Adipocyte (in vitro differentiated cells): ENCODE results near the gene ALPG.

Source experiments
- DNase-seq: peaks from one replicate; pipeline ENCODE4 v3.0.0-alpha.2; 2015; ENCODE audit warnings: low read depth
- H3K27me3 ChIP-seq: replicated peaks from 2 replicates; pipeline ENCODE4 v1.7.0; 2013; ENCODE audit warnings: mild to moderate bottlenecking, low read length, moderate library complexity; ENCODE audit not compliant: control insufficient read depth, insufficient read depth
- H3K36me3 ChIP-seq: 2 replicates; pipeline ENCODE4 v1.7.0; 2013; ENCODE audit warnings: low read length, mild to moderate bottlenecking, moderate library complexity; ENCODE audit not compliant: control insufficient read depth, insufficient read depth, severe bottlenecking
- H3K4me1 ChIP-seq: 2 replicates; pipeline ENCODE4 v1.7.0; 2013; ENCODE audit warnings: mild to moderate bottlenecking, low read length, moderate library complexity; ENCODE audit not compliant: control insufficient read depth, insufficient read depth
- H3K4me3 ChIP-seq: 2 replicates; pipeline ENCODE4 v1.7.0; 2013; ENCODE audit warnings: mild to moderate bottlenecking, low read length, moderate library complexity
- H3K9ac ChIP-seq: 2 replicates; pipeline ENCODE4 v1.7.0; 2013; ENCODE audit warnings: mild to moderate bottlenecking, low read length, moderate library complexity
- H3K9me3 ChIP-seq: 2 replicates; pipeline ENCODE4 v1.7.0; 2013; ENCODE audit warnings: mild to moderate bottlenecking, low read length, moderate library complexity; ENCODE audit not compliant: control insufficient read depth

ALPG gene

GRCh38 chr2:232415736-232416520 lies 9.3 kb downstream of the ALPG start:
- no peak overlapping the region for H3K4me3 ChIP-seq
- no peak for DNase-seq
- peaks cover 61% of the 10 kb centered on the region for H3K27me3 ChIP-seq

GRCh38 chr2:232416521-232417470 lies 10.2 kb downstream of the ALPG start:
- no peak overlapping the region for H3K9ac ChIP-seq
- no peak overlapping the region for H3K4me3 ChIP-seq
- H3K27me3 ChIP-seq = peaks cover 62% of the 10 kb centered on the region

More at GRCh38 chr2:232415736-232416520, 9.3 kb downstream of the ALPG start:
- Histone ChIP-seq H3K36me3 (no peaks in the 10 kb centered on the region), H3K9me3 (no peaks in the 10 kb centered on the region), H3K4me1 (no peaks in the 10 kb centered on the region), H3K9ac (no peak overlapping the region)

GRCh38 chr2:232417489-232417888 lies 10.8 kb downstream of the ALPG start:
- no peak for DNase-seq
- peaks cover 62% of the 10 kb centered on the region for H3K27me3 ChIP-seq
- H3K4me1 ChIP-seq = no peaks in the 10 kb centered on the region
- no peaks in the 10 kb centered on the region for H3K36me3 ChIP-seq
- peaks cover 7% of the 10 kb centered on the region for H3K9me3 ChIP-seq
- no peak overlapping the region for H3K9ac ChIP-seq
- no peak overlapping the region for H3K4me3 ChIP-seq

More at GRCh38 chr2:232416521-232417470, 10.2 kb downstream of the ALPG start:
- H3K9me3 ChIP-seq = peaks cover 2% of the 10 kb centered on the region
- DNase-seq = no peak
- H3K36me3 ChIP-seq = no peaks in the 10 kb centered on the region
- H3K4me1 ChIP-seq = no peaks in the 10 kb centered on the region

- no peak overlapping the region for H3K9ac ChIP-seq
- no peak for DNase-seq
These were observed 11.4 kb downstream of the ALPG start for GRCh38 chr2:232418056-232418455.

GRCh38 chr2:232418466-232419244 lies 12.0 kb downstream of the ALPG start:
- no peak overlapping the region for H3K4me3 ChIP-seq

More at GRCh38 chr2:232418056-232418455, 11.4 kb downstream of the ALPG start:
- Histone ChIP-seq H3K4me3 (no peak overlapping the region), H3K4me1 (no peaks in the 10 kb centered on the region), H3K27me3 (peaks cover 61% of the 10 kb centered on the region), H3K9me3 (peaks cover 11% of the 10 kb centered on the region), H3K36me3 (no peaks in the 10 kb centered on the region)

GRCh38 chr2:232419245-232420072 lies 12.8 kb downstream of the ALPG start:
- Histone ChIP-seq H3K9me3 (peaks cover 11% of the 10 kb centered on the region), H3K27me3 (peaks cover 61% of the 10 kb centered on the region), H3K4me1 (no peaks in the 10 kb centered on the region), H3K9ac (no peak overlapping the region), H3K4me3 (no peak overlapping the region), H3K36me3 (no peaks in the 10 kb centered on the region)
- no peak for DNase-seq

More at GRCh38 chr2:232418466-232419244, 12.0 kb downstream of the ALPG start:
- DNase-seq = peak; percentile 60
- Histone ChIP-seq H3K27me3 (peaks cover 55% of the 10 kb centered on the region), H3K9me3 (peaks cover 11% of the 10 kb centered on the region), H3K9ac (no peak overlapping the region), H3K4me1 (no peaks in the 10 kb centered on the region), H3K36me3 (no peaks in the 10 kb centered on the region)

GRCh38 chr2:232420073-232420454 lies 13.4 kb downstream of the ALPG start:
- Histone ChIP-seq H3K4me1 (no peaks in the 10 kb centered on the region), H3K36me3 (no peaks in the 10 kb centered on the region), H3K4me3 (no peak overlapping the region), H3K9ac (no peak overlapping the region), H3K9me3 (peaks cover 11% of the 10 kb centered on the region), H3K27me3 (peaks cover 62% of the 10 kb centered on the region)
- DNase-seq = no peak

GRCh38 chr2:232420463-232421188 lies 14.0 kb downstream of the ALPG start:
- Histone ChIP-seq H3K9me3 (peaks cover 11% of the 10 kb centered on the region), H3K27me3 (peaks cover 59% of the 10 kb centered on the region), H3K4me1 (no peaks in the 10 kb centered on the region), H3K36me3 (no peaks in the 10 kb centered on the region), H3K9ac (no peak overlapping the region), H3K4me3 (no peak overlapping the region)
- peak; percentile 32 for DNase-seq

- no peak overlapping the region for H3K4me3 ChIP-seq
- no peaks in the 10 kb centered on the region for H3K36me3 ChIP-seq
- no peak overlapping the region for H3K9ac ChIP-seq
- peaks cover 54% of the 10 kb centered on the region for H3K27me3 ChIP-seq
- H3K9me3 ChIP-seq = peaks cover 11% of the 10 kb centered on the region
- no peaks in the 10 kb centered on the region for H3K4me1 ChIP-seq
- no peak for DNase-seq
These were observed 14.6 kb downstream of the ALPG start for GRCh38 chr2:232421189-232421785.
